ENCODE measurements around the gene ODC1. TPM values are rescaled to one million over a fixed set of nuclear protein-coding genes. Genes with fewer than 3 reads are reported as not detected.

ODC1 gene
- total RNA-seq, 1 experiment from 2014 or later: 46.6 TPM

- TF ChIP-seq TCF7 (CRISPR knock-in tag; IDR thresholded peaks at IDR 0.05; ENCODE audit: low read depth) (no peak), USF2 (CRISPR knock-in tag; IDR thresholded peaks at IDR 0.05) (no peak), ZNF512 (CRISPR knock-in tag; IDR thresholded peaks at IDR 0.05; ENCODE audit: borderline replicate concordance) (no peak), ZNF416 (CRISPR knock-in tag; IDR thresholded peaks at IDR 0.05) (no peak), HMGXB4 (CRISPR knock-in tag; IDR thresholded peaks at IDR 0.05) (no peak), TEAD4 (CRISPR knock-in tag; IDR thresholded peaks at IDR 0.05) (no peak), AFF4 (CRISPR knock-in tag; IDR thresholded peaks at IDR 0.05; ENCODE audit: borderline replicate concordance) (no peak)
- TF ChIP-seq, protein P1, sequence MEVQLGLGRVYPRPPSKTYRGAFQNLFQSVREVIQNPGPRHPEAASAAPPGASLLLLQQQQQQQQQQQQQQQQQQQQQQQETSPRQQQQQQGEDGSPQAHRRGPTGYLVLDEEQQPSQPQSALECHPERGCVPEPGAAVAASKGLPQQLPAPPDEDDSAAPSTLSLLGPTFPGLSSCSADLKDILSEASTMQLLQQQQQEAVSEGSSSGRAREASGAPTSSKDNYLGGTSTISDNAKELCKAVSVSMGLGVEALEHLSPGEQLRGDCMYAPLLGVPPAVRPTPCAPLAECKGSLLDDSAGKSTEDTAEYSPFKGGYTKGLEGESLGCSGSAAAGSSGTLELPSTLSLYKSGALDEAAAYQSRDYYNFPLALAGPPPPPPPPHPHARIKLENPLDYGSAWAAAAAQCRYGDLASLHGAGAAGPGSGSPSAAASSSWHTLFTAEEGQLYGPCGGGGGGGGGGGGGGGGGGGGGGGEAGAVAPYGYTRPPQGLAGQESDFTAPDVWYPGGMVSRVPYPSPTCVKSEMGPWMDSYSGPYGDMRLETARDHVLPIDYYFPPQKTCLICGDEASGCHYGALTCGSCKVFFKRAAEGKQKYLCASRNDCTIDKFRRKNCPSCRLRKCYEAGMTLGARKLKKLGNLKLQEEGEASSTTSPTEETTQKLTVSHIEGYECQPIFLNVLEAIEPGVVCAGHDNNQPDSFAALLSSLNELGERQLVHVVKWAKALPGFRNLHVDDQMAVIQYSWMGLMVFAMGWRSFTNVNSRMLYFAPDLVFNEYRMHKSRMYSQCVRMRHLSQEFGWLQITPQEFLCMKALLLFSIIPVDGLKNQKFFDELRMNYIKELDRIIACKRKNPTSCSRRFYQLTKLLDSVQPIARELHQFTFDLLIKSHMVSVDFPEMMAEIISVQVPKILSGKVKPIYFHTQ (CRISPR knock-in tag; IDR thresholded peaks at IDR 0.05): no peak
Observed at GRCh38 chr2:10400002-10400401, 48.1 kb downstream of the ODC1 start (continued).

GRCh38 chr2:10399358-10399757 lies 48.8 kb downstream of the ODC1 start:
- TF ChIP-seq, protein P2, sequence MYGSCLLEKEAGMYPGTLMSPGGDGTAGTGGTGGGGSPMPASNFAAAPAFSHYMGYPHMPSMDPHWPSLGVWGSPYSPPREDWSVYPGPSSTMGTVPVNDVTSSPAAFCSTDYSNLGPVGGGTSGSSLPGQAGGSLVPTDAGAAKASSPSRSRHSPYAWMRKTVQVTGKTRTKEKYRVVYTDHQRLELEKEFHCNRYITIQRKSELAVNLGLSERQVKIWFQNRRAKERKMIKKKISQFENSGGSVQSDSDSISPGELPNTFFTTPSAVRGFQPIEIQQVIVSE (CRISPR knock-in tag; IDR thresholded peaks at IDR 0.05; ENCODE audit: borderline replicate concordance): no peak
- no peak for TF ChIP-seq ZNF219 (CRISPR knock-in tag; IDR thresholded peaks at IDR 0.05; ENCODE audit: borderline replicate concordance)
- no peak for TF ChIP-seq AFF4 (CRISPR knock-in tag; IDR thresholded peaks at IDR 0.05; ENCODE audit: borderline replicate concordance)
- no peak for TF ChIP-seq ZNF416 (CRISPR knock-in tag; IDR thresholded peaks at IDR 0.05)
- no peak for TF ChIP-seq USF2 (CRISPR knock-in tag; IDR thresholded peaks at IDR 0.05)
- TF ChIP-seq ESRRA (CRISPR knock-in tag; IDR thresholded peaks at IDR 0.05; ENCODE audit: borderline replicate concordance): no peak
- H3K36me3 Mint-ChIP-seq: peaks cover 5% of the 10 kb centered on the region
- no peaks in the 10 kb centered on the region for H3K9me3 Mint-ChIP-seq
- CTCF ChIA-PET: interaction anchor here (0.6 kb wide), 1 partner anchor 74 kb away, joined by 3 read pairs; no protein-coding TSS in a partner anchor
- ATAC-seq: no peak
- no peak overlapping the region for H3K4me3 Mint-ChIP-seq
- peaks cover 12% of the 10 kb centered on the region for H3K4me1 Mint-ChIP-seq
- no peaks in the 10 kb centered on the region for H3K27me3 Mint-ChIP-seq (ENCODE audit: low read depth)
- no peak for DNase-seq (ENCODE audit: low spot score)
- POLR2A ChIA-PET: no interaction called here
- H3K27ac Mint-ChIP-seq: no peak overlapping the region
